ENCODE data around the gene C11orf42.

DNA sequence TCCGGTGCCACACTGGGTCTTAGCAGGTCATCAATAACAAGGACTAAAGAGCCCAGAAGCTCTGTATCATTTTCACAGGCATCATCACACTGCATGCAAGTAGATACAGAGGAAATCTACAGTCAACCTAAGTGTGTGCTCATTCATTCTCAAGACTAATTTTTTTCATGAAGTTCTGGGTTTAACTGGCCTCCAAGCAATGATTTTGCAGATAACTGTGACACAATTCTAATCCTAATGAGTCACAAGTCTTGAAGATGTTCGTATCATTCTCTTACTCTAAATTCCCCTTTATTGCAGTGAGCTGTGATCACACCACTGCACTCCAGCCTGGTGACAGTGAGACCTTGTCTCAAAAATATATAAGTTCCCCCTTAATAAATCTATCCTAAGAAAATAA, 3.9 kb upstream of the C11orf42 start:
- TF ChIP-seq, protein P1, sequence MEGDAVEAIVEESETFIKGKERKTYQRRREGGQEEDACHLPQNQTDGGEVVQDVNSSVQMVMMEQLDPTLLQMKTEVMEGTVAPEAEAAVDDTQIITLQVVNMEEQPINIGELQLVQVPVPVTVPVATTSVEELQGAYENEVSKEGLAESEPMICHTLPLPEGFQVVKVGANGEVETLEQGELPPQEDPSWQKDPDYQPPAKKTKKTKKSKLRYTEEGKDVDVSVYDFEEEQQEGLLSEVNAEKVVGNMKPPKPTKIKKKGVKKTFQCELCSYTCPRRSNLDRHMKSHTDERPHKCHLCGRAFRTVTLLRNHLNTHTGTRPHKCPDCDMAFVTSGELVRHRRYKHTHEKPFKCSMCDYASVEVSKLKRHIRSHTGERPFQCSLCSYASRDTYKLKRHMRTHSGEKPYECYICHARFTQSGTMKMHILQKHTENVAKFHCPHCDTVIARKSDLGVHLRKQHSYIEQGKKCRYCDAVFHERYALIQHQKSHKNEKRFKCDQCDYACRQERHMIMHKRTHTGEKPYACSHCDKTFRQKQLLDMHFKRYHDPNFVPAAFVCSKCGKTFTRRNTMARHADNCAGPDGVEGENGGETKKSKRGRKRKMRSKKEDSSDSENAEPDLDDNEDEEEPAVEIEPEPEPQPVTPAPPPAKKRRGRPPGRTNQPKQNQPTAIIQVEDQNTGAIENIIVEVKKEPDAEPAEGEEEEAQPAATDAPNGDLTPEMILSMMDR (IDR thresholded peaks at IDR 0.05; ENCODE audit: insufficient read depth, low read length, poor library complexity, severe bottlenecking), result no peak
- TF ChIP-seq EZH2phosphoT487 (conservative IDR thresholded peaks at IDR 0.05; ENCODE audit: low read length), result no peak

Measured in SU-DHL-6 (cell line).